H1 (cell line): ENCODE data around the gene TCF25. TPM values are rescaled to one million over a fixed set of nuclear protein-coding genes. Genes with fewer than 3 reads are reported as not detected.

Experiments
- polyA plus RNA-seq, 7 experiments: library from polyadenylated mRNA; depleted of rRNA in 3 of 7; stranded (reverse) in 5 of 7; unstranded in 2 of 7; fragments of >200 nt in 5 of 7; fragments of 200-250 nt in 2 of 7; gene quantifications; 1 replicate in 5 of 7; 2 replicates in 1 of 7; 4 replicates in 1 of 7; pipeline versions ENCODE4 v1.2.1 to v1.2.3, GENCODE V29; 2011 to 2013; ENCODE audit warnings: missing spikeins in 2 of 7, mixed read lengths in 2 of 7
- total RNA-seq: library from RNA; stranded (reverse); fragmentation: NEBNext Ultra II Directional; extraction: Animal tissue kit (Norgen Biotek cat#: 25700); gene quantifications from 2 replicates; pipeline ENCODE4 v1.2.1, GENCODE V29; 2021

Gene TCF25
- total and polyA plus RNA-seq, 2 of the 8 experiments (the other 6 are each of a cell fraction or from before 2014, with no cell fraction given) = 78.1 to 102 TPM

Other genes with a start within 250 kb of the TCF25 start
- 64.4 and 73.5 TPM in 2 replicates for gene CHMP1A, start 215.9 kb upstream of the TCF25 start, total RNA-seq
- gene CHMP1A, start 215.9 kb upstream of the TCF25 start, polyA plus RNA-seq (2011; rRNA removed) = 75.8 and 100 TPM in 2 replicates
- 13.5 and 16.9 TPM in 2 replicates for gene SPATA33, start 215.8 kb upstream of the TCF25 start, total RNA-seq
- 5.4 and 8.4 TPM in 2 replicates for gene SPATA33, start 215.8 kb upstream of the TCF25 start, polyA plus RNA-seq (2011; rRNA removed)
- gene CDK10, start 186.9 kb upstream of the TCF25 start, total RNA-seq = 76.8 and 83.9 TPM in 2 replicates
- gene CDK10, start 186.9 kb upstream of the TCF25 start, polyA plus RNA-seq (2011; rRNA removed) = 49.5 and 87.5 TPM in 2 replicates
- 12.5 and 12.7 TPM in 2 replicates for gene SPATA2L, start 171.9 kb upstream of the TCF25 start, total RNA-seq
- gene SPATA2L, start 171.9 kb upstream of the TCF25 start, polyA plus RNA-seq (2011; rRNA removed) = 9.3 and 17.7 TPM in 2 replicates
- gene VPS9D1, start 152.7 kb upstream of the TCF25 start, total RNA-seq = 5.4 and 5.8 TPM in 2 replicates
- 2.9 and 6.0 TPM in 2 replicates for gene VPS9D1, start 152.7 kb upstream of the TCF25 start, polyA plus RNA-seq (2011; rRNA removed)
- gene ZNF276, start 152.1 kb upstream of the TCF25 start, total RNA-seq = 9.3 and 9.6 TPM in 2 replicates
- 6.4 and 10.0 TPM in 2 replicates for gene ZNF276, start 152.1 kb upstream of the TCF25 start, polyA plus RNA-seq (2011; rRNA removed)
- 78.5 and 85.9 TPM in 2 replicates for gene FANCA, start 56.9 kb upstream of the TCF25 start, total RNA-seq
- gene FANCA, start 56.9 kb upstream of the TCF25 start, polyA plus RNA-seq (2011; rRNA removed) = 75.9 and 96.9 TPM in 2 replicates
- 12.2 and 15.4 TPM in 2 replicates for gene SPIRE2, start 45.1 kb upstream of the TCF25 start, total RNA-seq
- gene SPIRE2, start 45.1 kb upstream of the TCF25 start, polyA plus RNA-seq (2011; rRNA removed) = 7.4 and 10.2 TPM in 2 replicates
- gene MC1R, start 45.3 kb downstream of the TCF25 start, total RNA-seq = 2.0 and 2.2 TPM in 2 replicates
- gene MC1R, start 45.3 kb downstream of the TCF25 start, polyA plus RNA-seq (2011; rRNA removed) = 2.9 and 4.3 TPM in 2 replicates
- 275 and 292 TPM in 2 replicates for gene TUBB3, start 49.8 kb downstream of the TCF25 start, total RNA-seq
- gene TUBB3, start 49.8 kb downstream of the TCF25 start, polyA plus RNA-seq (2011; rRNA removed) = 393 and 420 TPM in 2 replicates
- gene DEF8, start 75.2 kb downstream of the TCF25 start, total RNA-seq = 48.3 and 53.0 TPM in 2 replicates
- 110 and 155 TPM in 2 replicates for gene DEF8, start 75.2 kb downstream of the TCF25 start, polyA plus RNA-seq (2011; rRNA removed)
- gene DBNDD1, start 145.9 kb downstream of the TCF25 start, total RNA-seq = 69.9 and 76.0 TPM in 2 replicates
- 92.6 and 128 TPM in 2 replicates for gene DBNDD1, start 145.9 kb downstream of the TCF25 start, polyA plus RNA-seq (2011; rRNA removed)
- gene PRDM7, start 203.7 kb downstream of the TCF25 start, total RNA-seq = not detected in 2 replicates
- gene PRDM7, start 203.7 kb downstream of the TCF25 start, polyA plus RNA-seq (2011; rRNA removed) = 0.02 TPM in 1 of 2 replicates, not detected in the other